ENCODE results near the gene SCCPDH.

Gene SCCPDH

GRCh38 chr1:246753670-246754535 lies 29.7 kb downstream of the SCCPDH start:
- peak; percentile 53 for DNase-seq

- DNase-seq = no peak
These were observed 31.2 kb downstream of the SCCPDH start for GRCh38 chr1:246755419-246755818.

- DNase-seq = no peak
These were observed 36.5 kb downstream of the SCCPDH start for GRCh38 chr1:246760422-246761347.

- no peak for DNase-seq
These were observed 37.2 kb downstream of the SCCPDH start for GRCh38 chr1:246761396-246761795.

DNA sequence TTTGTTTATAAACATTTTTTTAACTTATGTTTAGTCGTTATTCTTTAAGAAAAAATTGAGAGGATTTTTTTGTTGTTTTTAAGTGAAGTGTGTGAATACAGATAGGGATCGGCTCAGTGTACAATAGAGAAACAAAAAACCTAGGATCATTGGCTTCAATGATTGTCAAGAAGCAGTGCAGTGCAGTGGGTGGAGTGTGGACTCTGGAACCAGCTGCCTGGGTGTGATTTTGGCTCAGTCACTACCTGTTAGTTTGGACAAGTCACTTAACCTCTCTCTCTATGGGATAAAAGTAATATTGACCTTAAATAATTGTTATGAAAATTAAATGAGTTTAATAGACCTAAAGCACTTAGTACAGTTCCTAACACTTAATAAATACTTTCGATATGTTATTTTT lies 41.3 kb downstream of the SCCPDH start:
- DNase-seq = no peak

GRCh38 chr1:246768403-246769020 lies 44.3 kb downstream of the SCCPDH start:
- no peak for DNase-seq

DNA sequence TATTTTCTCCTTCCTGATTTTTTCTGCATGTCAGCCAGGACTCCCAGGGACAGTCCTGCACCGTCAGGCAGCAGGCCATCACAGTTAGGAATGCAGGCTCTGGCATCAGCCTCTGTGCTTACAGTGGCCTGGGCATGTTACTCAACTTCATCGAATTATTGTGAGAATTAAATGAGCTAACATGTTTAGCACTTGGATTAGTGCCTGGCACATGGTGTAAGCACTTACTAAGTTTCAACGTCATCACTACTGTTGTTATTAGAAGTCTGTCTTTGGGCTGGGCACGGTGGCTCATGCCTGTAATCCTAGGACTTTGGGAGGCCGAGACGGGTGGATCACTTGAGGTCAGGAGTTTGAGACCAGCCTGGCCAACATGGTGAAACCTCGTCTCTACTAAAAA lies 45.1 kb downstream of the SCCPDH start:
- no peak for DNase-seq

- no peak for DNase-seq
These were observed 47.2 kb downstream of the SCCPDH start for GRCh38 chr1:246771366-246771765.

DNA sequence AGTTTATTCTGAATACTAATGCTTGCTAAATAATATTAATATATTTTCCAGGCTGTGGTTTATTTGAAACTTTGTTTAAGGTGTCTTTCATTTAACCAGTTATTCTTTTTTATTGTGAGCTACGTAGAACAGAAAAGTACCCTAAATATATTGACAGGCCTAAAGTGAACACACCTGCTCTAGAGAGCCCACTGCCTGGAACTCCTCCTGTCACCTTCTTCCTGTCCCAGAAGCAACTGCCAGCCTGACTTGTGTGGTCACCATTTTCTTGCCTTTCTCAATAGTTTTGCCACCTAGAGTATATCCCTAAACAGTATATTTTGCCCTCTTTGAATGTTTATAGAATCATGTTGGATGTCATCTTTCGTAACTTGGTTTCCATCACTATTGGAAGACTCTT lies 48.5 kb downstream of the SCCPDH start:
- no peak for DNase-seq

DNA sequence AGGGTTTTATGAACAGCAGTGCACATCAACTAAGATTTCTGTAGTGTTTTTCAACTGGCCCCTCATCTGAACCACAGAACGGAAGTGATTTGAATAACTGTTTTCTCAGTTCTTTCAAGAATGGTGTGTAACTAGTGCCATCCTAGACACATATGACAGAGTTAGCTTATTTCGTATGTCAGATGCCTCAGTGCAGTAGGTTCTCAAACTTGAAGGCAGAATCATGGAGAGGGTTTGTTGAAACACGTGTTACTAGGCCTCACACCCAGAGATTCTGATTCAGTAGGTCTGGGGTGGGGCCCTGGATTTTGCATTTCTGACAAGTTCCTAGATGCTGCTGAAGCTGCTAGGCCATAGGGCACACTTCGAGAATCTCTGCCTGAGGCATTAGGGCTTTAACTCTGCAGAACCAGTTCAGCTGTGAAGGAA lies 49.0 kb downstream of the SCCPDH start:
- DNase-seq = no peak

DNA sequence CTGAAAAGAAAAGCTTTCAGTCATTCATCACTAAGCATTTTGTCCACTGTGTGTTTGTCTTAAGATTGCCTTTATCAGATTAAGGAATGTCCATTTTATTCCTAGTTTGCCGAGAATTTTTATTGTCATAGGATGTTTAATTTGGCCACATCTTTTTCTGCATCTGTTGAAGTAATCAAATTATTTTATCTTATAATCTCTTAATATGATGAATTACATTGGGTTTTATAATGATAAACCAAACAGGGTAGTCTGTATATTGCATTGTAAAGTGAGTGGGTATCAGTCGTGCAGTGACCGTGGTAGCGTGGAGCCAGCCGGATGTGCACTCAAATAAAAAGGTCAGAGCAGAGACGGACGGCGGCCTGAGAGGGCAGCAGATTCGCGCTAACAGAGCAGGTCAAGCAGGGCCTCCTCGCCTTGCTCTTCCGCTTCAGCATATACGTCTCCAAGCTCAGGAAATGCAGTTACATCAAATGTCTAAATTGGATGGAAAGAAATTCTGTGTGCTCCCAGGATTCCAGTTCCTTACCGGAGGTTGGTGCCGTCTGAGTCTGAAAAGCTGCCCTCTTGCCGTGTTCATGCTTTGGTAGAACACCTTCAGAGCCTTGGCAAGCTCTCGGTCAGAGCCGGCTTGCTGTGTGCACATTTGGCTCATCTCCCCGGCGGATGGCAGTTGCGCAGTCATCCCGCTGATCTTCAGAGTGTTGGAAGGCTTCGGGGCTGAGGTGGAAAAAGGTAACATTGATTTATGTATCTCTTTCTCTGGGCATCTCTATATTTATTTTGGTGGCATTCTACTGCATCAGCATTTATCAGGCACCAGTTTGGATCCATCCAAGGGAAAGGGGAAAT lies 51.5 kb downstream of the SCCPDH start:
- no peak for DNase-seq

- no peak for DNase-seq
These were observed 52.7 kb downstream of the SCCPDH start for GRCh38 chr1:246776923-246777322.

GRCh38 chr1:246778663-246779062 lies 54.5 kb downstream of the SCCPDH start:
- DNase-seq = no peak

- no peak for DNase-seq
These were observed 55.5 kb downstream of the SCCPDH start for GRCh38 chr1:246779561-246780175.

DNA sequence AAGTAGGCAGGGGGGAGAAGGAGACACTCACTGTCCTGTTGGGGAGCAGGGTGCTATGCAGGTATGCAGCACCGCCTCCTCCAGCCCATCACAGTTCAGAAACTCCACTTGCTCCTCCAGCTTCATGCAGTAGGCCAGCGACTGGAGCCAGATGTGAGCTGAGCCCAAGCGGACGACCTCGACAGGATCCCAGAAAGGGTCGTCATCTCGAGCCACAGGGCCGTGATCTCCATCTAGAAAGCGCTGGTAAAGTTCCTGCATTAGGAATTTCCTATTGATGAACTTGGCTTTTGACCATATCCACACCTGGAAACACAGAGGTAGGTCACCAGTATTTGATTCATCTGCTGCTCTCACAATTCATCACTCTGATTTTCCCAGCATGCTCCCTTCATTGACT lies 56.1 kb downstream of the SCCPDH start:
- DNase-seq = no peak

DNA sequence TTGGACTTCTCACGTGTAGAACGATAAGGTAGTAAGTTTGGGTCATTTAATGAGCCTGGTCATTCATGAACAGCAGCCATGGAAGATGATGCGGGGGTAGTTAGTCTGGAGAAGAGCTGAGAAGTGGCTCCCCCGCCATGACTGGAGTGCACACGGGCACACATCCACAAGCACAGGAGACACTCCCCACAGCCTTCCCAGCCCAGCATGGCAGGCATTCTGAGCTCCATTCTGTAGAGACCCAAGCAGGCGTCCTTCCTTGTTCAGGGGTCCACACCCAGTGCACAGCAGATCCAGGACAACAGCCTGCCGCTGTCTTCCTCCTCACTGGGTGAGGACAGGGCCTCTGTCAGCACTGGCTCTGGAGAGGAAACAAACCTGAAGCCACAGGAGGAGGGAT lies 57.0 kb downstream of the SCCPDH start:
- DNase-seq = no peak

GRCh38 chr1:246782120-246782900 lies 58.1 kb downstream of the SCCPDH start:
- no peak for DNase-seq

- no peak for DNase-seq
These were observed 60.6 kb downstream of the SCCPDH start for GRCh38 chr1:246784621-246785493.

DNA sequence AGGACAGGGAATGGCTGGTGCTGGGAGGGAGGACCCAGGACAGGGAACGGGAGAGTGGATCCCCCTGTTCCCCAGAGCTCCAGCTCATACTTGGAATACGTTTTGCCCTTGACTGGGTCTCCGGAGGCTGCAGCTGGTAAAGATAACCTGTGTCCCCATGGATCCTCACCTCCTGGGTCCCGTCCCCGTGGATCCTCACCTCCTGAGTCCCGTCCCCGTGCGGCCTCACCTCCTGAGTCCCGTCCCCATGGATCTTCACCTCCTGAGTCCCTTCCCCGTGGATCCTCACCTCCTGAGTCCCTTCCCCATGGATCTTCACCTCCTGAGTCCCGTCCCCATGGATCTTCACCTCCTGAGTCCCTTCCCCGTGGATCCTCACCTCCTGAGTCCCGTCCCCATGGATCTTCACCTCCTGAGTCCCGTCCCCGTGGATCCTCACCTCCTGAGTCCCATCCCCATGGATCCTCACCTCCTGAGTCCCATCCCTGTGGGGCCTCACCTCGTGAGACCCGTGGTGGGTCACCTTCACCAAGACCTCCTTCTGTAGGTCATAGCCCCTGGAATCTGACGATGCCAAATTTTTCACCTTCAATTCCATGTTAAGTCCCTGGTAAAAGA lies 61.4 kb downstream of the SCCPDH start:
- DNase-seq = no peak
